CD4-positive, alpha-beta memory T cell (primary cell): ENCODE measurements around the gene ERC1. TPM values are rescaled to one million over a fixed set of nuclear protein-coding genes. Genes with fewer than 3 reads are reported as not detected.

ENCODE experiments used
- CTCF ChIA-PET: fragments of 350-600 bp; sonication (Branson Sonifier 250); formaldehyde crosslinking; loops from one replicate; lab custom pipeline; 2021; ENCODE audit warnings: inconsistent platforms; ENCODE audit not compliant: partially characterized antibody; lab: Charles Lee
- POLR2A ChIA-PET: fragments of 350-600 bp; sonication (Branson Sonifier 250); formaldehyde crosslinking; loops from one replicate; lab custom pipeline; 2021; ENCODE audit not compliant: partially characterized antibody; lab: Charles Lee
- DNase-seq, 5 donors: peaks; one replicate each; pipeline versions ENCODE4 v3.0.0 to v3.0.0-alpha.2; 2020 to 2022; ENCODE audit warnings: mixed read lengths in 1 of 5
- H3K27ac ChIP-seq: one replicate; pipeline ENCODE4 v1.7.0; 2013; ENCODE audit warnings: low read depth, low read length
- H3K27me3 ChIP-seq: 2 replicates; pipeline ENCODE4 v1.7.0; 2013; ENCODE audit warnings: mild to moderate bottlenecking, low read length, moderate library complexity; ENCODE audit not compliant: insufficient read depth
- H3K36me3 ChIP-seq: 2 replicates; pipeline ENCODE4 v1.7.0; 2013; ENCODE audit warnings: mild to moderate bottlenecking, low read length, moderate library complexity; ENCODE audit not compliant: insufficient read depth
- H3K4me1 ChIP-seq: 2 replicates; pipeline ENCODE4 v1.7.0; 2013; ENCODE audit warnings: mild to moderate bottlenecking, low read length, moderate library complexity; ENCODE audit not compliant: insufficient read depth
- H3K4me3 ChIP-seq, 2 donors: one replicate each; pipeline ENCODE4 v1.7.0; 2013; ENCODE audit warnings: low read length in 2 of 2, mild to moderate bottlenecking in 1 of 2
- H3K9me3 ChIP-seq, 2 donors: one replicate each; pipeline ENCODE4 v1.7.0; 2013; ENCODE audit warnings: low read length in 2 of 2, control low read depth in 1 of 2; ENCODE audit not compliant: control insufficient read depth in 1 of 2
- H3K27ac Mint-ChIP-seq, 7 donors: one replicate each; pipeline ENCODE4 v1.8.0; 2020 to 2021; ENCODE audit warnings: mixed read lengths in 7 of 7, mild to moderate bottlenecking in 6 of 7, inconsistent platforms in 3 of 7, moderate library complexity in 3 of 7
- H3K27me3 Mint-ChIP-seq, 2 donors: one replicate each; pipeline ENCODE4 v1.8.0; 2020 to 2021; ENCODE audit warnings: mixed read lengths in 2 of 2
- H3K36me3 Mint-ChIP-seq, 2 donors: one replicate each; pipeline ENCODE4 v1.8.0; 2020 to 2021; ENCODE audit warnings: mixed read lengths in 2 of 2, inconsistent platforms in 1 of 2, mild to moderate bottlenecking in 1 of 2
- H3K4me1 Mint-ChIP-seq, 4 donors: one replicate each; pipeline ENCODE4 v1.8.0; 2020 to 2021; ENCODE audit warnings: mixed read lengths in 4 of 4, mild to moderate bottlenecking in 1 of 4
- H3K4me3 Mint-ChIP-seq, 8 donors: one replicate each; pipeline ENCODE4 v1.8.0; 2020 to 2021; ENCODE audit warnings: mixed read lengths in 8 of 8, mild to moderate bottlenecking in 7 of 8, moderate library complexity in 6 of 8, inconsistent platforms in 3 of 8
- H3K9me3 Mint-ChIP-seq, 8 donors: one replicate each; pipeline ENCODE4 v1.8.0; 2020 to 2021; ENCODE audit warnings: mixed read lengths in 8 of 8, mild to moderate bottlenecking in 5 of 8, inconsistent platforms in 3 of 8, moderate library complexity in 1 of 8
- intact Hi-C: fragments of 100-400 bp; cut with micrococcal nuclease; formaldehyde crosslinking; loops from one replicate; pipeline ENCODE4 v1.15.1; 2023
- polyA plus RNA-seq, 2 donors: library from polyadenylated mRNA; unstranded; fragments of 300-500 nt; fragmentation: Illumina TruSeq; gene quantifications; one replicate each; pipeline ENCODE4 v1.2.3, GENCODE V29; 2021
- total RNA-seq, 2 experiments: library from RNA; stranded (reverse); gene quantifications; one replicate each; pipeline ENCODE4 v1.2.3, GENCODE V29; 2021

Gene ERC1
- total and polyA plus RNA-seq, 4 experiments from 2014 or later = 4.0 to 41.7 (median 28.7) TPM

DNA sequence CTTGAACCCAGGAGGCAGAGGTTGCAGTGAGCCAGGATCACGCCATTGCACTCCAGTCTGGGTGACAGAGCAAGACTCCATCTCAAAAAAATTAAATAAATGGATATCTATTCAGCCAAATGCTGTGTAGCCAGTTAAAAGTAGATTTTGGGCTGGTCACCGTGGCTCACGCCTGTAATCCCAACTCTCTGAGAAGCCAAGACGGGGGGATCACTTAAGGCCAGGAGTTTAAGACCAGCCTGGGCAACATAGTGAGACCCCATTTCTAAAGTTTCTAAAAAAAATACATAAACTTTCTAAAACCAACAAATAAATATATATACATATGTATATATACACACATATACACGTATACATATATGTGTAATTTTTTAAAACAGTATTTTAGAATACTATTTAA lies 414.6 kb downstream of the ERC1 start:
- Histone ChIP-seq H3K4me3 (no peak overlapping the region), H3K4me1 (no peaks in the 10 kb centered on the region), H3K36me3 (peaks cover 7% of the 10 kb centered on the region), H3K9me3 (no peaks in the 10 kb centered on the region), H3K27ac (no peak overlapping the region), H3K27me3 (no peaks in the 10 kb centered on the region)
- POLR2A ChIA-PET = no interaction called here
- H3K27me3 Mint-ChIP-seq = no peaks in the 10 kb centered on the region
- H3K36me3 Mint-ChIP-seq = peaks cover 16 to 20% of the 10 kb centered on the region in 2 donors
- intact Hi-C loops = no loop called here
- no peak overlapping the region for H3K4me3 Mint-ChIP-seq
- no peaks in the 10 kb centered on the region for H3K9me3 Mint-ChIP-seq
- H3K27ac Mint-ChIP-seq = no peak overlapping the region
- CTCF ChIA-PET = interaction anchor here (1.8 kb wide), 1 partner anchor 287 kb away, joined by 6 read pairs; no protein-coding TSS in a partner anchor
- DNase-seq = no peak
- H3K4me1 Mint-ChIP-seq = no peaks in the 10 kb centered on the region

DNA sequence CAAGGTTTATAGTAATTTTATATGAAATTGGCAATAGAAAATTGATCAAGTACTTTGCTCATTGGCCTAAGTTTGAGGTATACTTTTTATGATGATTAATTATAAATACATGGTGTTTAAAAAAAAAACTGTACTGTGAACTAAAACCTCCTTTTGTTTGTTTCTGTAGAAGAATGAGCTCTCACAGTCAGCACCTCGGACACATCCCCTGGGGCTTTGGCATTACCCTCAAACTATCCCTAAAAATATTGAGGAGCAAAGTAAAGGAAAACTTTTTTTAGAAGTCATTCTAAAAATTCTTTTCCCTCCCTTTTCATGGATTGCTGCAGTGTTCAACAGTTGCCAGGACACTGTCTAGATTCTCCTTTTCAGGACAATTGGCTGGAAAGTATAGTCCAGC lies 419.8 kb downstream of the ERC1 start:
- Mint-ChIP-seq H3K9me3 (peaks cover 0 to 4% (median 0%) of the 10 kb centered on the region in 8 donors), H3K27me3 (no peaks in the 10 kb centered on the region), H3K4me1 (peaks cover 0 to 2% (median 0%) of the 10 kb centered on the region in 4 donors), H3K36me3 (peaks cover 47 to 58% of the 10 kb centered on the region in 2 donors), H3K27ac (no peak overlapping the region), H3K4me3 (no peak overlapping the region)
- Histone ChIP-seq H3K27me3 (no peaks in the 10 kb centered on the region), H3K36me3 (peaks cover 7% of the 10 kb centered on the region), H3K4me1 (no peaks in the 10 kb centered on the region), H3K27ac (no peak overlapping the region), H3K4me3 (no peak overlapping the region), H3K9me3 (no peaks in the 10 kb centered on the region)
- CTCF ChIA-PET = interaction anchor here (2.2 kb wide), 1 partner anchor 293 kb away, joined by 6 read pairs; no protein-coding TSS in a partner anchor
- intact Hi-C loops = no loop called here
- DNase-seq = no peak
- POLR2A ChIA-PET = no interaction called here

DNA sequence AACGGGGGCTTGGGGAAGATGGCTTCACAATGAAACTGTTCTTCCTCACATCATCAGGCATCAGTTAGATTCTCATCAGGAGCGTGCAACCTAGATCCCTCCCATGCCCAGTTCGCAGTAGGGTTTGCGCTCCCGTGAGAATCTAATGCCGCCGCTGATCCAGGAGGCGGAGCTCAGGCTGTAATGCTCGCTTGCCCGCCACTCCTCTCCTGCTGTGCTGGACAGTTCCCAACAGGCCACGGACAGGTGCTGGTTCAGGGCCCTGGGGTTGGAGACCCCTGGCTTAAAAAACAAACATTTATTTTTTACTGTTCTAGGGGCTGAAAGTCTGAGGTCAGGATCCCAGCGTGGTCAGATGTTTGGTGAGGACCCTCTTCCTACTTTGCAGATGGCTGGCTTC lies 422.9 kb downstream of the ERC1 start:
- peaks cover 0 to 6% (median 1%) of the 10 kb centered on the region in 8 donors for H3K9me3 Mint-ChIP-seq

DNA sequence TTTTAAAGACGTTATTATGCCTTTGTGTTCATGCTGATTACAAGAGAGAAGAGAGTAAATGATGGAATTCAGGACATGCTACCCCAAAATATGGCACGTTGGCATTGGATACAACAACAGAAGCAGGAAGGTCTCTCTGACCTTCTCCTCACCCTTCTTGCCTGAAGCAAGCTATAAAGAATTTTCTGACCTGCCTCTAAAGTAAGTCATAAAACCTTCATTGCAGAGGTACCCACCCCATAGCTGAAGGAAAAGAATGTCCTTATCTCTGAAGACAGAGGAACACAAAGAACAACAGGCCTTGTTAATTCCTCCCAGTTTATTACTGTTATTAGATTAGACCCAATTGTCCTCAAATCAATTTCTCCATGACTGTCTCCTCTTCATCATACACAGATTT lies 427.1 kb downstream of the ERC1 start:
- H3K9me3 ChIP-seq = peaks cover 0 to 7% of the 10 kb centered on the region in 2 donors
- intact Hi-C loops = no loop called here
- H3K36me3 ChIP-seq = no peaks in the 10 kb centered on the region
- H3K4me3 ChIP-seq = no peak overlapping the region
- ChIA-PET POLR2A (no interaction called here), CTCF (interaction anchor here (0.8 kb wide), 1 partner anchor 300 kb away, joined by 3 read pairs; no protein-coding TSS in a partner anchor)
- Mint-ChIP-seq H3K27ac (no peak overlapping the region), H3K9me3 (peaks cover 3 to 35% (median 23%) of the 10 kb centered on the region in 8 donors), H3K27me3 (no peaks in the 10 kb centered on the region), H3K4me3 (no peak overlapping the region), H3K36me3 (peaks cover 48 to 68% of the 10 kb centered on the region in 2 donors), H3K4me1 (peaks cover 7 to 16% (median 9%) of the 10 kb centered on the region in 4 donors)
- no peak overlapping the region for H3K27ac ChIP-seq
- no peaks in the 10 kb centered on the region for H3K4me1 ChIP-seq
- no peak for DNase-seq
- H3K27me3 ChIP-seq = no peaks in the 10 kb centered on the region

More for the DNA sequence above, 422.9 kb downstream of the ERC1 start:
- no peaks in the 10 kb centered on the region for H3K27me3 Mint-ChIP-seq
- no peak overlapping the region for H3K4me3 Mint-ChIP-seq
- DNase-seq = no peak
- H3K27ac Mint-ChIP-seq = no peak overlapping the region
- Histone ChIP-seq H3K9me3 (no peaks in the 10 kb centered on the region), H3K27ac (no peak overlapping the region), H3K36me3 (peaks cover under 1% of the 10 kb centered on the region), H3K4me1 (no peaks in the 10 kb centered on the region), H3K27me3 (no peaks in the 10 kb centered on the region), H3K4me3 (no peak overlapping the region)
- CTCF ChIA-PET = no interaction called here
- H3K4me1 Mint-ChIP-seq = peaks cover 0 to 2% (median 0%) of the 10 kb centered on the region in 4 donors
- intact Hi-C loops = no loop called here
- H3K36me3 Mint-ChIP-seq = peaks cover 54 to 81% of the 10 kb centered on the region in 2 donors
- POLR2A ChIA-PET = no interaction called here

DNA sequence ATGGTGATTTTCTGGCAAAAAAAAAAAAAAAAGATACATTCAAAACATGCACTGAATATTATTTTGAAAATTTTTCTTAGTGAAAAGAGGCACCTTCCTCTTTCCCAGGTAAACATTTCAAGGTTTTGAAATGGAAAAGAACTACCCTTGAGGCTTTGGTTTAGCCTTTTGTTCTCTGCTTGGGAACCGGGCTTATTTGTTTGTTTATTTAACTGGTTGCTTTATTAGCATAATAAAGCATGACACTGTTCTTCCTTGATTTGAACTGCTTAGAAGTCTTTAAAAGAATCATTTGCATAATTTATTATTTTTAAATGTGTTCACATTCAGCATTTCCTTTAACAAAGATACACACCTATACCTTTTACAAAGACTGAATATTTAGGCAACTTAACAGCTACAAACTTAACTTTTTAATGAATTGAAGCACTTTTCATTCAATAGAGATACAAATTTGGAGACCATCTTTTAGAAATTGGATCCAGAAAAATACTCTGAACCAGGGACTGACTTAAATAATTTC lies 428.9 kb downstream of the ERC1 start:
- peaks cover 38 to 54% of the 10 kb centered on the region in 2 donors for H3K36me3 Mint-ChIP-seq
- H3K27me3 ChIP-seq = no peaks in the 10 kb centered on the region

DNA sequence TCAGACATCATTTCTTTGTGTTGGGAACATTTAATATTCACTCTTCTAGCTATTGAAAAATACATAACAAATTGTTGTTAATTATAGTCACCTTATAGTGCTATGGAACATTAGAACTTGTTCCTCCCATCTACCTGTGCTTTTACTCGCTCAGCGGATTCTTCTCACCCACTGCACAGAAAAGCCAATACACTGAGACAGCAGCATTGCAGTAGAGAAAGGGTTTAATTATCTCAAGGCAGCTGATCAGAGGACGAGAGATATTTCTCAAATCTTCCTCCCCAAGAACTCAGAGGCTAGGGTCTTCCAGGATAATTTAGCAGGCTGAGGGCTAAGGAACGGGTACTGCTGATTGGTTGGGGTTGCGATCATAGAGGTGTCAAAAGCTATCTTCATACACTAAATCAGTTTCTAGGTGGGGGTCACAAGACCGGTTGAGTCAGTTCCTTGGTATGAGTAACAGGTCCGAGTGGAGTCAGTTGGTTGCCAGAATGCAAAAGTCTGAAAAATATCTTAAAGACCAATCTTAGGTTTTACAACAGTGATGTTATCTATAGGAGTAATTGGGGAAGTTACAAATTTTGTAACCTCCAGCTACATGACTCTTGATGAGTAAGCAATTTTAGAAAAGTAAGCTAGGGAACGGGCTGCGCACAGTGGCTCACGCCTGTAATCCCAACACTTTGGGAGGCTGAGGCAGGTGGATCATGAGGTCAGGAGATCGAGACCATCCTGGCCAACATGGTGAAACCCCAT lies 430.2 kb downstream of the ERC1 start:
- H3K27ac ChIP-seq = no peak overlapping the region

More for the DNA sequence above, 428.9 kb downstream of the ERC1 start:
- no peaks in the 10 kb centered on the region for H3K27me3 Mint-ChIP-seq
- no peak for DNase-seq
- POLR2A ChIA-PET = no interaction called here
- H3K4me1 ChIP-seq = no peaks in the 10 kb centered on the region
- H3K36me3 ChIP-seq = no peaks in the 10 kb centered on the region
- peaks cover 0 to 7% of the 10 kb centered on the region in 2 donors for H3K9me3 ChIP-seq
- intact Hi-C loops = no loop called here
- H3K9me3 Mint-ChIP-seq = peaks cover 3 to 35% (median 25%) of the 10 kb centered on the region in 8 donors
- no peak overlapping the region for H3K27ac Mint-ChIP-seq
- H3K4me3 Mint-ChIP-seq = no peak overlapping the region
- no peak overlapping the region for H3K4me3 ChIP-seq
- peaks cover 9 to 21% (median 10%) of the 10 kb centered on the region in 4 donors for H3K4me1 Mint-ChIP-seq
- no peak overlapping the region for H3K27ac ChIP-seq
- CTCF ChIA-PET = no interaction called here

More for the DNA sequence above, 430.2 kb downstream of the ERC1 start:
- Histone ChIP-seq H3K36me3 (no peaks in the 10 kb centered on the region), H3K4me3 (no peak overlapping the region), H3K27me3 (no peaks in the 10 kb centered on the region), H3K9me3 (peaks cover 0 to 7% of the 10 kb centered on the region in 2 donors), H3K4me1 (no peaks in the 10 kb centered on the region)
- Mint-ChIP-seq H3K4me3 (peak overlapping the region in 1 of 8 donors; percentile 7), H3K9me3 (peaks cover 2 to 35% (median 25%) of the 10 kb centered on the region in 8 donors), H3K4me1 (peaks cover 9 to 26% (median 10%) of the 10 kb centered on the region in 4 donors), H3K36me3 (peaks cover 32 to 42% of the 10 kb centered on the region in 2 donors), H3K27me3 (no peaks in the 10 kb centered on the region), H3K27ac (peak overlapping the region in 1 of 7 donors; percentile 9)
- DNase-seq = no peak
- intact Hi-C loops = no loop called here
- POLR2A ChIA-PET = interaction anchor here (0.6 kb wide), 1 partner anchor 1103 kb away, joined by 3 read pairs; no protein-coding TSS in a partner anchor
- CTCF ChIA-PET = interaction anchor here (1.1 kb wide), 1 partner anchor 304 kb away, joined by 3 read pairs; no protein-coding TSS in a partner anchor
